Smooth muscle cell (in vitro differentiated cells): ENCODE data around the gene CNTNAP3B. TPM values are rescaled to one million over a fixed set of nuclear protein-coding genes. Genes with fewer than 3 reads are reported as not detected.
"Not testable (repeated sequence)": the region's sequence is repeated elsewhere in the genome, so short reads cannot be mapped to it uniquely, and the experiment has no call there.

Experiments used
- DNase-seq: peaks from one replicate; lab custom pipeline; 2025; ENCODE audit not compliant: unreplicated experiment; lab: John Stamatoyannopoulos, UW
- H2AFZ ChIP-seq: fragments of 200-600 bp; sonication (generic); 2 replicates; pipeline ENCODE4 v1.6.0; 2016; ENCODE audit warnings: antibody characterized with exemption, low read depth, mild to moderate bottlenecking
- H3F3A ChIP-seq: fragments of 200-600 bp; sonication (generic); 2 replicates; pipeline ENCODE4 v1.6.0; 2017; ENCODE audit warnings: antibody characterized with exemption, low read depth
- H3K27ac ChIP-seq: fragments of 200-600 bp; sonication (generic); 2 replicates; pipeline ENCODE4 v1.5.1; 2016; ENCODE audit warnings: low read depth, mild to moderate bottlenecking
- H3K27me3 ChIP-seq: fragments of 200-600 bp; sonication (generic); 2 replicates; pipeline ENCODE4 v1.6.1; 2016; ENCODE audit warnings: low read depth, mild to moderate bottlenecking
- H3K36me3 ChIP-seq: fragments of 200-600 bp; sonication (generic); 2 replicates; pipeline ENCODE4 v1.5.1; 2016; ENCODE audit warnings: low read depth
- H3K4me1 ChIP-seq: fragments of 200-600 bp; sonication (generic); 2 replicates; pipeline ENCODE4 v1.5.1; 2016; ENCODE audit warnings: low read depth
- H3K4me2 ChIP-seq: fragments of 200-600 bp; sonication (generic); 2 replicates; pipeline ENCODE4 v1.6.0; 2016; ENCODE audit warnings: mild to moderate bottlenecking
- H3K4me3 ChIP-seq: fragments of 200-600 bp; sonication (generic); 2 replicates; pipeline ENCODE4 v1.5.1; 2016; ENCODE audit warnings: mild to moderate bottlenecking
- H3K79me2 ChIP-seq: fragments of 200-600 bp; sonication (generic); 2 replicates; pipeline ENCODE4 v1.6.0; 2016; ENCODE audit warnings: low read depth, mild to moderate bottlenecking
- H3K9ac ChIP-seq: fragments of 200-600 bp; sonication (generic); 2 replicates; pipeline ENCODE4 v1.6.0; 2016; ENCODE audit warnings: low read depth
- H3K9me3 ChIP-seq: fragments of 200-600 bp; sonication (generic); replicated peaks from 2 replicates; pipeline ENCODE4 v1.5.1; 2016; ENCODE audit warnings: low read depth
- H4K20me1 ChIP-seq: fragments of 200-600 bp; sonication (generic); 2 replicates; pipeline ENCODE4 v1.6.0; 2016; ENCODE audit warnings: low read depth
- WGBS: methylation state at CpG from one replicate; pipeline ENCODE4 v1.1.7; 2016; ENCODE audit warnings: low lambda C conversion rate; 5-methylcytosine and 5-hydroxymethylcytosine counted together
- polyA plus RNA-seq: library from polyadenylated mRNA; unstranded; fragments of >200 nt; fragmentation: Nextera tagmentation; extraction: Ambion mirVana; gene quantifications from 2 replicates; pipeline ENCODE4 v1.2.1, GENCODE V29; 2016
- total RNA-seq: library from RNA; depleted of rRNA; stranded (reverse); fragments of >200 nt; gene quantifications from 2 replicates; pipeline ENCODE4 v1.2.3, GENCODE V29; 2014

CNTNAP3B gene
- total and polyA plus RNA-seq, 2 experiments from 2014 or later = 2.4 to 2.5 TPM

DNA sequence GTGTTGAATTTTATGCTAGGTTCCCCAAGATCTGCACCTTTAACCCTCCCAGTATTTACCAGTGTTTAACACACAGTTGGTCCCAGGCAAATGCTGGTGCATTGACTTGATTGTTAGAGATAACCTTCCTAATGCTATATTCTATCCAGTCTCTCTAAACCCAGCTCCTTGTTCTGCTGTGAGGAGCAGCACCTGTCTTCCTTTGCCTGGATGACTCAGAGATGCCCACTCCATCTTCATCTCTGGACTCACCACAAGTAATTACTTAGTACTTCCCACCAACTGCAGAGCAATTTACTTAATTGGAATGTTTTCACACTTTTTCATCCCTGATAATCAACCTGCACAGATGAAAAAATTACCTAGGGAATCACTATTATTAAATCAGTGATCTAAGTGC lies 108.6 kb downstream of the CNTNAP3B start:
- not testable (repeated sequence) for H3K4me2 ChIP-seq, H3K27me3 ChIP-seq, H3K9me3 ChIP-seq, H4K20me1 ChIP-seq, H3K4me1 ChIP-seq, H3K79me2 ChIP-seq, DNase-seq, H3F3A ChIP-seq, H3K27ac ChIP-seq, H3K36me3 ChIP-seq, H3K4me3 ChIP-seq, H2AFZ ChIP-seq, H3K9ac ChIP-seq

DNA sequence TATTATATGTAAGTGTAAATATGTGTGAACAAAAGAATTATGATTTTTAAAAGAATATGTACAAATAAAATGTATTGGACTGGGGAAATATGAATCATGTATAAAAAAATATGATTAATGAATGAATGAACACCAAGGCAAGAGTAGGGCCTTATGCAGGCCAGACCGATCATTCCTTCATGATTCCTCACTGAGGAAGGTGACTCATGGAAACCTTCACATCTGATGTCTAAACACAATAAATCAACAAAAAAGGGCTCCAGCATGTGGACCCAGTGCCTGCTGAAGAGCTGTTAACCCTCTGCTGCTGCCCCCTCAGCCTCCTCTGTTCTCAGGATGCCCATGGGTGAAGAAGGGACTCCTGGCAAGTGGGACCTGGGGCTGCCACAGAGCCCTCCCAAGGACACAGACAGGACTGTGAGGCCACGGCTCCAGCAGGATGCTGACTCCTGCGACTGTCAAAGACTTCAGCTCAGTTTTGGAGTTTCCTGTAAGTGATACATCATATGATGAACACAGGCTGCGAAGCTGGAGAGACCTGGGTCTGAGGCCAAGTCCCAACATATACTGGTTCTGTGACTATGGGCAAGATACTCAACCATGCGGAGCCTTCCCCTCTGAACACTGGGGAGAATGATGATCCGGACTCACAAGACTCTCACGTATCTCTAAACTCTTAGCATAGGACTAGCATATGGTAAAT lies 110.9 kb downstream of the CNTNAP3B start:
- H3K4me1 ChIP-seq, H3K27me3 ChIP-seq, H3K4me2 ChIP-seq, H3K79me2 ChIP-seq, H2AFZ ChIP-seq, H3K27ac ChIP-seq, H4K20me1 ChIP-seq, DNase-seq, H3F3A ChIP-seq, H3K4me3 ChIP-seq, H3K9me3 ChIP-seq, H3K9ac ChIP-seq, H3K36me3 ChIP-seq: not testable (repeated sequence)
- 89% methylated on average over 6 of the region's 7 CpGs for WGBS

DNA sequence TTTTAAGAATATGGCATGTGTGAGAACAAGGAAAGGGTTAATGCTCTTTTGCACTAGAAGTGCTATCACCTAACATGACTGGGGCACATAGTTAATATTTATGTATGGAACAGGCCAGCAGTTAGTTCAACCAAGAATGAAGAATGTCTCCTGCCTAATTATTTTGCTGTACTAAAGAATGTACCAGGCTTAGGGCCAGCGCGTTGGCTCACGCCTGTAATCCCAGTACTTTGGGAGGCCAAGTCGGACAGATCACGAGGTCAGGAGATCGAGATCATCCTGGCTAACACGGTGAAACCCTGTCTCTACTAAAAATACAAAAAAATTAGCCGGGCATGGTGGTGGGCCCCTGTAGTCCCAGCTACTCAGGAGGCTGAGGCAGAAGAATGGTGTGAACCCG lies 114.9 kb downstream of the CNTNAP3B start:
- not testable (repeated sequence) for H3K27ac ChIP-seq, H3K79me2 ChIP-seq, H3F3A ChIP-seq, H2AFZ ChIP-seq, H3K4me1 ChIP-seq, H3K27me3 ChIP-seq, H3K36me3 ChIP-seq, H3K4me3 ChIP-seq, H3K4me2 ChIP-seq, H3K9ac ChIP-seq, DNase-seq, H4K20me1 ChIP-seq, H3K9me3 ChIP-seq
- WGBS = 94% methylated on average over 7 of the region's 9 CpGs

DNA sequence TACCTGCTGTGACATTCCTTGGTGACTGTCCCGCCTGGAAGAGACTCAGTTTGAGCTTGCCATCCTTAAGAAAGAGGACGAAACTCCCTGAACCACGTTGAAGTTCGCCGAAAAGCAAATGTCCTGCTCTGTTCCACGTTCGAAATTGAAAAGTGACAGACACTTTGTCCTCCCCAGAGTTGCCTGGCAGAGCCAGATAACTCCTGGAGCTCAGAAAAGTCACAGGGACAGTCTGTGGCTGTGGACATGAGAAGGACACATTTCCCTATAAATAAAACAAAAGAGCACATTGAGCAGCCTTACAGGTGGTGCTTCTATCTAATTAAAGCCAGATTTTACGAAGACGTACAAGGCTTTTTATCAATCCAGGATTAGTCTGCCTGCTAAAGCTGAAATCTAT lies 137.6 kb downstream of the CNTNAP3B start:
- not testable (repeated sequence) for H3K4me2 ChIP-seq, H4K20me1 ChIP-seq, H3F3A ChIP-seq, H3K9ac ChIP-seq, H3K27me3 ChIP-seq, H3K9me3 ChIP-seq, H3K36me3 ChIP-seq, DNase-seq, H3K27ac ChIP-seq, H2AFZ ChIP-seq, H3K4me3 ChIP-seq, H3K4me1 ChIP-seq, H3K79me2 ChIP-seq
- WGBS = 76% methylated on average over 5 of the region's 9 CpGs

DNA sequence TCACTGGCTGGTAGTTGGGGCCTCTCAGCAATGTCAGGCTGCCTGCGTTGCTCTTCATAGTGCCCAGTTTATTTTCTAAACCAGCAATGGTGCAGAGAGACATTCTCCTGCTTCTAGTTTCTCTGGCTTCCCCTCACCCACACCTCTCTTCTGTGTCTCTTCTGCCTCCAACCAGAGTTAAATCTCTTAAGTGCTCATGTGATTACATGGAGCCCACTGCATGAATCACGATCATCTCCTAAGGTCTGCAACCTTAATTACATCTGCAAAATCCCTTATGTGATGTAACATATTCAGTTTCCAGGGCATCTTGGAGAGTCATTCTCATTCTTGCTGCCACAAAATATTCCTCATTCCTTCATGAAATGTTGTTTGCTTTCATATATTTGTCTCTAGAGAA lies 149.0 kb downstream of the CNTNAP3B start:
- not testable (repeated sequence) for H2AFZ ChIP-seq, H3K27me3 ChIP-seq, H3K4me2 ChIP-seq, H3K36me3 ChIP-seq, DNase-seq, H4K20me1 ChIP-seq, H3K27ac ChIP-seq, H3K4me1 ChIP-seq, H3K9me3 ChIP-seq, H3F3A ChIP-seq, H3K4me3 ChIP-seq, H3K79me2 ChIP-seq, H3K9ac ChIP-seq
- no CpG with 5 or more reads among the region's 2 CpGs for WGBS

DNA sequence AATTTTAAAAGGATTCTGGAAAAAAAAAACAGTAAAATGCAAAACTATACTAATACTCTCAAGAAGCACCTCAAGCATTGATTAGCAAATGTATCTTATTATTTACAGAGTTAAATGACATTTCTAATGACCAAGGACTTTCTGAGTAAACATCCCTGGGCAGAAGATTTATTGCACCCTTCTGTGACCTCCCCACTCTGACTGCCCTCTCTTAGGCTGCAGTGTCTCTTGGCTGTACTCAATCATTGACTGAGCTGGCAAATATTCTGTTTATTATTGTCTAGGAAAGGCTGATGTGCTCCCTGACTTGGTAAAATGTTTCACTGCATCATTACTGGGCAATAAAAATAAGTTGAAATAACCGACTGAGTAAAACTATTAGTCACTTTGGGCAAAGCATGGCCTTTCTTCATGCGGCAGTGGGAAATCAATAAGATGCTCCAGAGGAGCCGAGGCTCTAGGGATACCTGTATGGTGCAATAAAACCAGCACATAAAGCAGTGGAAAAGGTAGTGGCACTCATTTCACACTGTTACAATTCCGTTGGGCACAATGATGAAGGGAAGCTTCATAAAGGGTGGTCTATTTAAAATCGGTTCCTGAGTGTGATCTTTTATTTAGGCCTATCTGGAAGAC lies 151.1 kb downstream of the CNTNAP3B start:
- H2AFZ ChIP-seq, H3K27ac ChIP-seq: not testable (repeated sequence)
- 60% methylated on average over 1 of the region's 5 CpGs for WGBS

DNA sequence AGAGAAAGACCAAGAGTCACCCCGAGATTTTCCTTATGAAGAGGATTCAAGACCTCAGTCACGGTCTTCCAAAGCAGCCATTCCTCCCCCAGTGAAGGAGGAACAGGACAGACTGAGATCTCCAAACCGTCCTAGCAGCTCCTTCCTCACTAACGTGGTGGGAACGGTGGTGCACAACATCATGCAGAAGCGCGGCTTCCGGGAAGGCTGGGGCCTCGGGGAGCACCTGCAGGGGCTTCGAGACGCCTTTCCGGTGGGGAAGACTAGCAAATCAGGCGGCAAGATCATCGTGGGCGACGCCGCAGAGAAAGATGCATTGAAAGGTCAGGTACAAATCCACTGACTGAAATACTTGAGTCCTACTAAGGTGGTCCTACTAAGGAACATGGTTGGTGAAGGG lies 154.3 kb downstream of the CNTNAP3B start:
- not testable (repeated sequence) for H3K27me3 ChIP-seq, H3K4me3 ChIP-seq, H3K36me3 ChIP-seq, H4K20me1 ChIP-seq, H2AFZ ChIP-seq, H3K4me1 ChIP-seq, DNase-seq, H3K79me2 ChIP-seq, H3K9me3 ChIP-seq, H3F3A ChIP-seq, H3K27ac ChIP-seq, H3K9ac ChIP-seq, H3K4me2 ChIP-seq
- 95% methylated on average over 15 of the region's 17 CpGs for WGBS

More for the DNA sequence above, 151.1 kb downstream of the CNTNAP3B start:
- not testable (repeated sequence) for H3K4me3 ChIP-seq, H3K36me3 ChIP-seq, H3K4me1 ChIP-seq, H3K9me3 ChIP-seq, H3K79me2 ChIP-seq, H3K27me3 ChIP-seq, DNase-seq, H3K4me2 ChIP-seq, H3F3A ChIP-seq, H3K9ac ChIP-seq, H4K20me1 ChIP-seq

DNA sequence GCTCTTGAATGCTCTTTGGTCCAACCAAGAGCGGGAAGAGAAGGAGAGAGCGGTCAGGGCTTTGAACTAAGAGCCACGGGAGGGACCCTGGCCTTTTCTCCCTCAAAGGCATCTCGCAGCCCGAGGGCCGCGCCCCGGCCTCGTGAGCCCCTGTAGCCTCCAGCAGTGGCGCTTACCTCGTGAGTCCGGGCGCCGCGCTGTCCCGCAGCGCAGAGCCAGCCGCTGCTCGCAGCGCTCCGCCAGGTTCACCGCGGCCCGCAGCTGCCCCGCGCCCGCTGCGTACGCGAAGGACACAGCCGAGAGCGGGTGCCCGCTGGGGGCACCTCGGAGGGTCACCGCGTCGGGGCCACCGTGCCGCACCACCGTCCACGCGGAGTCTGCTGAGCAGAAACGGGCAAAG lies 176.2 kb downstream of the CNTNAP3B start:
- H3F3A ChIP-seq, DNase-seq, H3K4me1 ChIP-seq, H3K4me3 ChIP-seq, H3K36me3 ChIP-seq, H3K79me2 ChIP-seq, H2AFZ ChIP-seq, H3K27ac ChIP-seq, H3K9ac ChIP-seq, H4K20me1 ChIP-seq, H3K4me2 ChIP-seq, H3K9me3 ChIP-seq, H3K27me3 ChIP-seq: not testable (repeated sequence)
- 95% methylated on average over 41 of the region's 43 CpGs for WGBS
